ENCODE measurements around the gene IGSF22.
"Not testable (repeated sequence)": the region's sequence is repeated elsewhere in the genome, so short reads cannot be mapped to it uniquely, and the experiment has no call there.

IGSF22 gene

DNA sequence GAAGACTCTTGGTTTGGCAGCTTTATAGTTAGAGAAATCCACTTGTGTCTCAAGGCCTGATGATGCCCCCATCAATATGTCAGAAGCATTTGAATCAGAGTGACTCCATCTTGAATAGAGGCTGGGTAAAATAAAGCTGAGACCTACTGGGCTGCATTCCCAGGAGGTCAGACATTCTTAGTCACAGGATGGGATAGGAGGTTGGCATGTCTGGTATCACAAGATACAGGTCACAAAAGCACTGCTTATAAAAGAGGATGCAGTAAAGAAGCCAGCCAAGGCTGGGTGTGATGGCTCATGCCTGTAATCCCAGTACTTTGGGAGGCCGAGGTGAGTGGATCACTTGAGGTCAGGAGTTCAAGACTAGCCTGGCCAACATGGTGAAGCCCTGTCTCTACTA is 44.0 kb downstream of the IGSF22 start:
- DNase-seq = not testable (repeated sequence)

DNA sequence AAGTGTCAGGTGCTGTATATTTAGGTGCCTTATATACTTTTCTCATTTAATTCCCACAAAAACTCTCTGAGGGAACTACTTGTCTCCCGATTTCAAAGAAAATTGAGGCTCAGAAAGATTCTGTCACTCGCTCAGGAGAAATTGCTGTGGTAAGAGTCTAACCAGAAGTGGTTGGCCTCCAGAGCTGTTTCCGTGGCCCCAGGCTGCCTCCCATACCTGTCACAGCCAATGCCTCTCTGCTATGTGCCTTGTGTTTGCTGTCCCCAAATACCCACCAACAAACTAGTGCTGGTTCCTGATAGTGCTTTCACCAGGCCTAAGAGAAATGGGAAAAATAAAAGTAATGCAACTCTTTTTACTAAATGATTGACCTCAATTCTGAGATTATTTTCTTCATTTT is 48.4 kb downstream of the IGSF22 start:
- no peak for DNase-seq

DNA sequence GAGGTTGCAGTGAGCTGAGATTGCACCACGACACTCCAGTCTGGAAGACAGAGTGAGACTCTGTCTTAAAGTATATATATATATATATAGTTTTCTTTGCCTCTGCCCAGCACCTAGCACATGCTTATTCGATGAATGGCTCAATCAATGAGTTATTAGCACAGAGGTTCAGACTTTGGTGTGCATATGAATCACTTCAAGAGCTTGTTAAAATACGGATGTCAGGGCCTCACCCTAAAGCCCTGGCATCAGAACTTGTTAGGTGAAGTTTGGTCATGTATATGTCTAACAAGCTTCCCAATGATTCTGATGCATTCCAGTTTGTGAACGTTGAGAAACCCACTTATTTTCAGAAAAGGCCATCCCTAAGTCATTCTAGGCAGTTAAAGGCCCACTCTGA is 49.2 kb downstream of the IGSF22 start:
- no peak for DNase-seq

- peak; percentile 75 for DNase-seq
Measured at GRCh38 chr11:18672209-18672608, 53.8 kb downstream of the IGSF22 start.

- no peak for DNase-seq
Measured at GRCh38 chr11:18671246-18671645, 54.7 kb downstream of the IGSF22 start.

GRCh38 chr11:18669711-18670110 is 56.3 kb downstream of the IGSF22 start:
- DNase-seq = no peak

DNA sequence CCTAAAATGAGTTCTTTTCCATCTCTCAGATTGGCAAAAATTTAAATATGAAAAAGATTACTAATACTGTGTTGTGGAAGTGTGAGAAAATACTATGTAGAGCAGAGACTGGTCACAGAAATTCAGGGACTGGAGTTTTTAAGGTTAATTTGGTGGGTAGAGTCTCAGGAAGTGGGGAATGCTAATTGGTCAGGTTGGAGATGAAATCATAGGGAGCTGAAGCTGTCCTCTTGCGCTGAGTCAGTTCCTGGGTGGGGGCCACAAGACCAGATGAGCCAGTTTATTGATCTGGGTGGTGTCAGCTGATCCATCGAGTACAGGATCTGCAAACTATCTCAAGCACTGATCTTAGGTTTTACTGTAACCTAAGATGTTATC is 56.8 kb downstream of the IGSF22 start:
- peak; percentile 35 for DNase-seq

DNA sequence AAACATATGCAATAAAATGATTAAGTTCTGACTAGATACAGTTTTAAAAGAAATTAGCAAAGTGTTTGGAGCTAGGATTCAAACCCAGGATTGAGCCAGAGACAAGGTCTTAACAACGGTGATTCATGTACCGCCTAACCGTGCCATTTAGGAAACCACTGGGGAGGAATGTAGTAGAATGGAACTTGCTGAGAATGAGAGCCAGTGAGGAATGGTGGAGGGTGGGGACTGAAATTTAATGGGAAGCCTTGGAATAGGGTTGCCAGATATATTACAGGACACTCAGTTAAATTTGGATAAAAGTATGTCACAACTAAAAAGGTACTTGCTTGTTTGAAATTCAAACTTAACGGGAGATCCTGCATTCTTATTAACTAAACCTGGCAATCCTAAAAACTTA is 57.9 kb downstream of the IGSF22 start:
- no peak for DNase-seq

- not testable (repeated sequence) for DNase-seq
Measured at GRCh38 chr11:18665353-18665872, 60.6 kb downstream of the IGSF22 start.

DNA sequence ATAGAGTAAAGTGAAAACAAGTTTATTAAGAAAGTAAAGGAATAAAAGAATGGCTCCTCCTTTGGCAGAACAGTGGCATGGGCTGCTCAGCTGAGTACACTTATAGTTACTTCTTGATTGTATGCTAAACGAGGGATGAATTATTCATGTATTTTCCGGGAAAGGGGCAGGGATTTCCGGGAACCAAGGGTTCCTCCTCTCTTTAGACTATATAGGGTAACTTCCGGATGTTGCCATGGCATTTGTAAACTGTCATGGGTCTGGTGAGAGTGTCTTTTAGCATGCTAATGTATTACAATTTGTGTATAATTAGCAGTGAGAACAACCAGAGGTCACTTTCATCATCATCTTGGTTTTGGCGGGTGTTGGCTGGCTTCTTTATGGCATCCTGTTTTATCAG is 68.3 kb downstream of the IGSF22 start:
- no peak for DNase-seq

Measured in CD4-positive, alpha-beta T cell treated with Interleukin-21 for 1 hour (primary cell).